T-cell (primary cell): ENCODE measurements around the gene SLCO3A1. TPM values are rescaled to one million over a fixed set of nuclear protein-coding genes. Genes with fewer than 3 reads are reported as not detected.

Experiments
- ATAC-seq, 4 experiments: fragments of 200-7000 bp in 3 of 4; fragments of 150-1000 bp in 1 of 4; cut with Tn5 transposase; replicated peaks in 1 of 4; 1 replicate in 3 of 4; 2 replicates in 1 of 4; pipeline ENCODE4 v1.10.0; 2021; ENCODE audit warnings: moderate library complexity in 3 of 4, mild to moderate bottlenecking in 2 of 4, moderate number of reproducible peaks in 1 of 4
- CTCF ChIA-PET, 2 donors: fragments of 300-600 bp; sonication (Branson Sonifier 250); formaldehyde crosslinking; loops; one replicate each; lab custom pipeline; 2022; ENCODE audit warnings: antibody characterized with exemption in 2 of 2; lab: Charles Lee
- POLR2A ChIA-PET, 2 donors: fragments of 300-600 bp; sonication (Branson Sonifier 250); formaldehyde crosslinking; loops; one replicate each; lab custom pipeline; 2022; ENCODE audit warnings: antibody characterized with exemption in 2 of 2; lab: Charles Lee
- DNase-seq, 35 experiments: peaks; one replicate each; pipeline versions ENCODE4 v3.0.0 to v3.0.0-alpha.2; 2013 to 2023
- H3K27ac ChIP-seq: one replicate; pipeline ENCODE4 v1.5.1; 2013; ENCODE audit warnings: low read length
- H3K27me3 ChIP-seq, 2 experiments: replicated peaks in 1 of 2; 1 replicate in 1 of 2; 2 replicates in 1 of 2; pipeline versions ENCODE4 v1.6.1 to v1.7.0; 2013; ENCODE audit warnings: low read length in 1 of 2, mixed read lengths in 1 of 2; ENCODE audit not compliant: control insufficient read depth in 2 of 2, insufficient read depth in 2 of 2; ENCODE audit errors: extremely low read depth in 1 of 2
- H3K36me3 ChIP-seq, 2 donors: 1 replicate in 1 of 2; 2 replicates in 1 of 2; pipeline versions ENCODE4 v1.6.1 to v1.7.0; 2013; ENCODE audit warnings: low read length in 1 of 2; ENCODE audit not compliant: control insufficient read depth in 2 of 2, insufficient read depth in 1 of 2; ENCODE audit errors: extremely low read depth in 1 of 2
- H3K4me1 ChIP-seq, 2 experiments: 1 replicate in 1 of 2; 2 replicates in 1 of 2; pipeline versions ENCODE4 v1.6.1 to v1.7.0; 2013; ENCODE audit warnings: low read length in 2 of 2, mixed read lengths in 1 of 2; ENCODE audit not compliant: insufficient read depth in 2 of 2, control insufficient read depth in 1 of 2; ENCODE audit errors: extremely low read depth in 1 of 2
- H3K4me3 ChIP-seq, 2 donors: 1 replicate in 1 of 2; 2 replicates in 1 of 2; pipeline versions ENCODE4 v1.5.1 to v1.7.0; 2013; ENCODE audit warnings: mild to moderate bottlenecking in 2 of 2, low read length in 1 of 2, moderate library complexity in 1 of 2; ENCODE audit not compliant: control insufficient read depth in 1 of 2; ENCODE audit errors: extremely low read depth in 1 of 2
- H3K9me3 ChIP-seq: 2 replicates; pipeline ENCODE4 v1.7.0; 2013
- H3K27ac Mint-ChIP-seq, 2 donors: one replicate each; pipeline ENCODE4 v1.8.0; 2020 to 2021; ENCODE audit warnings: mild to moderate bottlenecking in 2 of 2, mixed read lengths in 2 of 2
- H3K27me3 Mint-ChIP-seq, 2 donors: one replicate each; pipeline ENCODE4 v1.8.0; 2021 to 2022; ENCODE audit warnings: mixed read lengths in 2 of 2
- H3K36me3 Mint-ChIP-seq: one replicate; pipeline ENCODE4 v1.8.0; 2021; ENCODE audit warnings: mixed read lengths
- H3K4me1 Mint-ChIP-seq, 3 donors: one replicate each; pipeline ENCODE4 v1.8.0; 2020 to 2022; ENCODE audit warnings: mixed read lengths in 3 of 3, mild to moderate bottlenecking in 1 of 3
- H3K4me3 Mint-ChIP-seq, 3 donors: one replicate each; pipeline ENCODE4 v1.8.0; 2020 to 2022; ENCODE audit warnings: mild to moderate bottlenecking in 3 of 3, mixed read lengths in 3 of 3, moderate library complexity in 3 of 3
- H3K9me3 Mint-ChIP-seq, 3 donors: one replicate each; pipeline ENCODE4 v1.8.0; 2020 to 2022; ENCODE audit warnings: mixed read lengths in 3 of 3
- WGBS: methylation state at CpG from one replicate; pipeline ENCODE4 v1.1.5; 2013; ENCODE audit warnings: missing lambda C conversion rate; ENCODE audit not compliant: insufficient coverage; 5-methylcytosine and 5-hydroxymethylcytosine counted together
- total RNA-seq, 35 experiments: library from RNA in 6 of 35; stranded (reverse) in 6 of 35; fragments of 120-200 nt in 1 of 35; gene quantifications; one replicate each; pipeline versions ENCODE4 v1.2.1 to v1.2.4 and lab custom pipeline; 2013 to 2026

Gene SLCO3A1
- total RNA-seq, 5 donors from 2014 or later (not counting 1 experiment from before 2014, with no cell fraction given): 26.2 to 52.2 (median 38.7) TPM

DNA sequence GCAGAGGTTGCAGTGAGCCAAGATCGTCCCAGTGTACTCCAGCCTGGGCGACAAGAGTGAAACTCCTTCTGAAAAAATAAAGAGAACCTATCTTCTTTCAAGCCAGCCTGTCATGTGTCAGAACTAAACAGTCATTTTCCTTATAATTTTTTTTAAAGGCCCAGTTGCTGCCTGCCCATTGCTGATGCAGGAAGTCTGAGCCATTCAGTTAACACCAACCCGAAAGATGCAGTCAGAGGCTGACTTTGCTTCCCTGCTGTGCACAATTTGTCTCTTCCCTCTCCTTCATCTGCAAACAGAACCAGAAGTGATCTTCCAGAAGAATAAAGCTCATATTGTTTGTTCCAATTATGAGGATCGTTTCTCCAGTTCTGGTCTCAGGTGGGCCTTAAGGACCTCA is 220.6 kb downstream of the SLCO3A1 start:
- no peak overlapping the region for H3K27ac ChIP-seq
- Mint-ChIP-seq H3K4me1 (peaks cover 45 to 76% (median 66%) of the 10 kb centered on the region in 3 donors), H3K36me3 (no peaks in the 10 kb centered on the region), H3K4me3 (no peak overlapping the region), H3K9me3 (no peaks in the 10 kb centered on the region), H3K27ac (no peak overlapping the region), H3K27me3 (no peaks in the 10 kb centered on the region)
- DNase-seq (no peak), ATAC-seq (no peak)
- peaks cover 2 to 38% of the 10 kb centered on the region in 2 experiments for H3K4me1 ChIP-seq
- ChIA-PET CTCF (no interaction called here), POLR2A (no interaction called here)
- H3K36me3 ChIP-seq: no peaks in the 10 kb centered on the region
- H3K27me3 ChIP-seq: no peaks in the 10 kb centered on the region
- no peaks in the 10 kb centered on the region for H3K9me3 ChIP-seq
- no peak overlapping the region for H3K4me3 ChIP-seq
- WGBS: 80% methylated on average over 3 of the region's 4 CpGs

DNA sequence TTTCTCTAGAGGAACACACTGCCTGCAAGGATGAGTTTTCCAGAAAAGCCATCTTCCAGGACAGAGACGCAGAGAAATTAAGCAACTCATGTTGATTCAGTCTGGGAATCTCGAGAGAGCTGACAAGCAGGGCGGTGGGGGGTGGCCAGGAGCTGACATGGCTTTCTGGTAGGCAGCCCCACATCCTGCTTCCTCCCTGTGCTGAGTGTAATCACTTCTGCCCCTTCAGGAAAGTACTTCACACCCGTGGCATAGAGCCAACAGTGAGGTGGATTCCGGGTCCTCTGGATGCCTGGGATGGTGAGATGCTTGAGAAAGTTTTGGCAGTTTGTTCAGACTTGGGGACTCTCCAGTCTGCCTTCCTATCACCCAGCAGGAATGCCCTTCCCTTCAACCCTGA is 221.1 kb downstream of the SLCO3A1 start:
- Histone ChIP-seq H3K27ac (no peak overlapping the region), H3K9me3 (no peaks in the 10 kb centered on the region), H3K4me3 (no peak overlapping the region), H3K4me1 (peaks cover 2 to 33% of the 10 kb centered on the region in 2 experiments), H3K36me3 (no peaks in the 10 kb centered on the region), H3K27me3 (no peaks in the 10 kb centered on the region)
- no peaks in the 10 kb centered on the region for H3K9me3 Mint-ChIP-seq
- 42% methylated on average over 3 of the region's 5 CpGs for WGBS
- no peak overlapping the region for H3K4me3 Mint-ChIP-seq
- peak in 1 of 4 experiments; percentile 47 for ATAC-seq
- H3K4me1 Mint-ChIP-seq: peaks cover 39 to 71% (median 61%) of the 10 kb centered on the region in 3 donors
- no peak overlapping the region for H3K27ac Mint-ChIP-seq
- DNase-seq: peak in 1 of 35 experiments; percentile 10
- CTCF ChIA-PET: interaction anchor here in 1 of 2 donors (1.5 kb wide), 2 partner anchors 8 to 368 kb away, joined by 3 to 4 read pairs; no protein-coding TSS in a partner anchor
- no peaks in the 10 kb centered on the region for H3K27me3 Mint-ChIP-seq
- POLR2A ChIA-PET: no interaction called here
- no peaks in the 10 kb centered on the region for H3K36me3 Mint-ChIP-seq

DNA sequence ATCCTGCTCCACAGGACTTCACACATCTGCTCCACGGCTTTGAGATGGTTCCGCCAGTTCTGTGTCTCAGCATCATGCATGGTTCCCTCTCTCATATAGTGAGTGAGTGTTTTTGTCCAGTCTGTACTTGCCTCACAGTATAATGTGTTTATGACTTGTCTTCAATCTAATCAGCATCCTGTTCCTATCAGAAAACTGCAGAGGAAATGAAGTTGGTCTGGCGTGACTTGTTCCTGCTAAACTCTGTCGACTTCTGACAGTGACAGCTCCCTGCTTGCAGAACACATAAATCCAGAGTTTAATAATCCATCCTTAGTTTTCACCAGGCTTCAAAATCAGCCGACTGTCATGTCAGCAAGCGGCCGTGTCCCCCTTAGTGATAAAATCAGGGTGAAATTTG is 222.3 kb downstream of the SLCO3A1 start:
- no peaks in the 10 kb centered on the region for H3K9me3 Mint-ChIP-seq
- no peaks in the 10 kb centered on the region for H3K27me3 ChIP-seq
- 50% methylated on average over 1 of the region's 7 CpGs for WGBS
- ATAC-seq (no peak), DNase-seq (no peak)
- no peak overlapping the region for H3K27ac ChIP-seq
- CTCF ChIA-PET: interaction anchor here in 1 of 2 donors (1.5 kb wide), 2 partner anchors 9 to 369 kb away, joined by 3 to 4 read pairs; no protein-coding TSS in a partner anchor
- H3K4me3 ChIP-seq: no peak overlapping the region
- H3K36me3 Mint-ChIP-seq: no peaks in the 10 kb centered on the region
- H3K4me3 Mint-ChIP-seq: peak overlapping the region in 1 of 3 donors; percentile 22
- no peaks in the 10 kb centered on the region for H3K9me3 ChIP-seq
- POLR2A ChIA-PET: no interaction called here
- no peaks in the 10 kb centered on the region for H3K36me3 ChIP-seq
- no peaks in the 10 kb centered on the region for H3K27me3 Mint-ChIP-seq
- peak overlapping the region in 1 of 2 donors; percentile 4 for H3K27ac Mint-ChIP-seq
- peaks cover 33 to 62% (median 50%) of the 10 kb centered on the region in 3 donors for H3K4me1 Mint-ChIP-seq
- H3K4me1 ChIP-seq: peaks cover 2 to 24% of the 10 kb centered on the region in 2 experiments

DNA sequence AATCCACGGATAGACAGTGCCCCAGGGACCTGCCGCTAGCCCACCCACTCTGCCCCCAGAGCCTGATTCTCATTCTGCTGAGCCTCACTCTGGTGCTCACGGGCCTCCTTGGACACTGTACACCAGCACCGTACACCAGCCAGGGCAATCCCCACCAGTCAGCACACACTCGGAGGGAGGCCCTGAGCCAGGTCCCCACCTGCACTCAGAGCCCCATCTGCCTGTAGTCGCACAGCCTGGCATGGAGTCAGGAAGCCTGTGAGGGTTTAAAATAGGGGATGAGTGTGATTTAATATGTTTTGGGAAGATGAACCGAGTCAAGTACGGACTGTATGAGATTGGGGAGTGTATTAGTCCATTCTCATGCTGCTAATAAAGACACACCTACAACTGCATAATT is 223.0 kb downstream of the SLCO3A1 start:
- DNase-seq: no peak
- no peak overlapping the region for H3K27ac ChIP-seq
- Mint-ChIP-seq H3K4me1 (peaks cover 33 to 55% (median 44%) of the 10 kb centered on the region in 3 donors), H3K9me3 (no peaks in the 10 kb centered on the region), H3K36me3 (no peaks in the 10 kb centered on the region), H3K4me3 (no peak overlapping the region), H3K27ac (no peak overlapping the region), H3K27me3 (no peaks in the 10 kb centered on the region)
- H3K27me3 ChIP-seq: no peaks in the 10 kb centered on the region
- no peaks in the 10 kb centered on the region for H3K9me3 ChIP-seq
- peaks cover 2 to 24% of the 10 kb centered on the region in 2 experiments for H3K4me1 ChIP-seq
- POLR2A ChIA-PET: no interaction called here
- H3K36me3 ChIP-seq: no peaks in the 10 kb centered on the region
- CTCF ChIA-PET: interaction anchor here in 1 of 2 donors (1.6 kb wide), 1 partner anchor 224 kb away, joined by 4 read pairs; no protein-coding TSS in a partner anchor
- 92% methylated on average over 5 of the region's 8 CpGs for WGBS
- no peak for ATAC-seq
- H3K4me3 ChIP-seq: no peak overlapping the region

DNA sequence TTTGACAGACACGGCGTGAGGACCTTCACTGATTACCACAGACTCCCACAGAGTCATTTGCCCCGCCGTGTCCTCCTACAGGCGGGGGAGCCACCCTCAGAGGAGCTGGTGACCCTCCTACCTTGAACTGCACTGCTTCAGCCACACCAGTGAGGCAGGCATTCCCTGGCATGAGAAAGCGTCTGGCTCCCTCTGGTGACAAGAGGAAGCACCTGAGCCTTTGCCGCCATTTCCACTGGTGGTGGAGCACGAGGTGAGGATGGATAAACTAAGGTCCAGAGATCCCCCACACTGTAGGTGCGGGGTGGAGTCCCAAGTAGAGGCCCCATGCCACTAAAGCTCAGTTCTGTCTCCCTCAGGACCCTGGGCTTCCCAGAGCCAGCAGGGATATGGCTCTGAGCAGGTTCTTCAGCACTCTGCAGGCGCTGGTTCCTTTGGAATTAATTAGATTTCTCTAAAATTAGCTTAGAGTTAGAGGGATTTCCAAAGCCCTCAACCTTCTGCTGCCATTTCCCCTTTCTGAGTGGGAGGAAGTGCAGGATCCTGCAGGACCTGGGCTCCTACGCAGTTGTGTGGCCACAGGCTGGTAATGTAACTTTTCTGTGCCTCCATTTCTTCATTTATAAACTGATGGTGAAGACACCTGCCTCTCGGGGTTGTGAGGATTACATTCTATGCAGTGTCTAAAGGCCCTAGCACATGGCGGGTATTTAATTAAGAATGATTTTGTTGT is 224.0 kb downstream of the SLCO3A1 start:
- no peak overlapping the region for H3K27ac ChIP-seq
- H3K9me3 ChIP-seq: no peaks in the 10 kb centered on the region
- Mint-ChIP-seq H3K27ac (no peak overlapping the region), H3K36me3 (no peaks in the 10 kb centered on the region), H3K4me1 (peaks cover 30 to 48% (median 39%) of the 10 kb centered on the region in 3 donors), H3K27me3 (no peaks in the 10 kb centered on the region), H3K9me3 (no peaks in the 10 kb centered on the region), H3K4me3 (no peak overlapping the region)
- no peaks in the 10 kb centered on the region for H3K27me3 ChIP-seq
- DNase-seq: peak in 34 of 35 experiments; percentile 4 to 69 (median 41)
- WGBS: 58% methylated on average over 9 of the region's 13 CpGs
- H3K4me3 ChIP-seq: no peak overlapping the region
- peaks cover 2 to 28% of the 10 kb centered on the region in 2 experiments for H3K4me1 ChIP-seq
- no peaks in the 10 kb centered on the region for H3K36me3 ChIP-seq
- ChIA-PET POLR2A (no interaction called here), CTCF (interaction anchor here (0.6 to 2.3 kb wide), 5 partner anchors 225 to 775 kb away, joined by 3 to 11 read pairs (median 4); no protein-coding TSS in a partner anchor)
- peak; percentile 39 to 72 (median 69) for ATAC-seq

DNA sequence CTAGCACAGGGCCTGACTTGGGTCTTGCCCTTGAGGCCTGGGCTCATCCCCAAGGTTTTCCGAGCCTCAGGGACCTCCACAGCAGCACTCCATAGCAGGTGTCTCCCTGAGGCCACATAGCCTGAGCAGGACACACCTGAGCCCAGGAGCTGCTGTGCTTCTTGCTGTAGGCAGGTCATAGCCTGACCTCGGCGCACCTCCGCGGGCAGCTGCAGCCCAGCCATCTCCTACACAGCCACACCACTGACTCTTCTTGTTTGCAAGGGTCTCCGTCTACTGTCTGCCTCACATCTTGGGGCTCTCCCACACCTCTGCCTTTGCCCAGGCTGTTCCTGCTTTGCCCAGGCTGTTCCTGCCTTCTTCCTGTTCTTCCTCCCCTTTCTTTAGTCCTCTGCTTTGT is 224.8 kb downstream of the SLCO3A1 start:
- DNase-seq: no peak
- H3K27me3 Mint-ChIP-seq: no peaks in the 10 kb centered on the region
- WGBS: 97% methylated on average over 6 of the region's 6 CpGs
- ChIA-PET CTCF (interaction anchor here (0.5 to 2.3 kb wide), 7 partner anchors 12 to 708 kb away, joined by 3 to 11 read pairs (median 4); no protein-coding TSS in a partner anchor), POLR2A (no interaction called here)
- H3K4me1 Mint-ChIP-seq: peaks cover 26 to 40% (median 33%) of the 10 kb centered on the region in 3 donors
- Histone ChIP-seq H3K4me3 (no peak overlapping the region), H3K27me3 (no peaks in the 10 kb centered on the region), H3K36me3 (no peaks in the 10 kb centered on the region), H3K4me1 (peaks cover 2 to 28% of the 10 kb centered on the region in 2 experiments), H3K27ac (no peak overlapping the region), H3K9me3 (no peaks in the 10 kb centered on the region)
- H3K9me3 Mint-ChIP-seq: no peaks in the 10 kb centered on the region
- H3K36me3 Mint-ChIP-seq: no peaks in the 10 kb centered on the region
- no peak overlapping the region for H3K27ac Mint-ChIP-seq
- no peak for ATAC-seq
- no peak overlapping the region for H3K4me3 Mint-ChIP-seq
